B cell (primary cell): ENCODE data around the gene RNF212B. TPM values are rescaled to one million over a fixed set of nuclear protein-coding genes. Genes with fewer than 3 reads are reported as not detected.
A peak's percentile ranks its signal among the peaks of the same experiment; 100 is the strongest.

Experiments used
- ATAC-seq: fragments of 200-7000 bp; cut with Tn5 transposase; one replicate; pipeline ENCODE4 v1.10.0; 2021; ENCODE audit warnings: low read depth, mild to moderate bottlenecking, moderate number of reproducible peaks, moderate library complexity
- CTCF ChIA-PET: fragments of 350-600 bp; sonication (Branson Sonifier 250); formaldehyde crosslinking; loops from one replicate; lab custom pipeline; 2021; ENCODE audit warnings: antibody characterized with exemption, inconsistent platforms; lab: Charles Lee
- POLR2A ChIA-PET: fragments of 350-600 bp; sonication (Branson Sonifier 250); formaldehyde crosslinking; loops from one replicate; lab custom pipeline; 2021; ENCODE audit warnings: antibody characterized with exemption; lab: Charles Lee
- DNase-seq: peaks from one replicate; pipeline ENCODE4 v3.0.0; 2013
- H2AFZ ChIP-seq: 2 replicates; pipeline ENCODE4 v1.6.1; 2012; ENCODE audit warnings: mild to moderate bottlenecking, low read depth, low read length; ENCODE audit not compliant: insufficient read depth, poor library complexity, severe bottlenecking
- H3K27ac ChIP-seq, 2 donors: 1 replicate in 1 of 2; 2 replicates in 1 of 2; pipeline ENCODE4 v1.5.1; 2012 to 2013; ENCODE audit warnings: low read length in 2 of 2, mild to moderate bottlenecking in 2 of 2, moderate library complexity in 1 of 2
- H3K27me3 ChIP-seq, 4 experiments: fragments of 200-600 bp in 1 of 4; sonication (generic) in 1 of 4; replicated peaks in 1 of 4; 1 replicate in 2 of 4; 2 replicates in 2 of 4; pipeline versions ENCODE4 v1.6.1 to v1.7.0; 2013 to 2016; ENCODE audit warnings: low read length in 3 of 4, mild to moderate bottlenecking in 2 of 4, mixed read lengths in 1 of 4, moderate library complexity in 1 of 4; ENCODE audit not compliant: insufficient read depth in 4 of 4, control insufficient read depth in 3 of 4; ENCODE audit errors: control extremely low read depth in 1 of 4
- H3K36me3 ChIP-seq, 2 experiments: replicated peaks in 1 of 2; 1 replicate in 1 of 2; 2 replicates in 1 of 2; pipeline versions ENCODE4 v1.6.1 to v1.7.1; 2013; ENCODE audit warnings: low read length in 1 of 2; ENCODE audit not compliant: insufficient read depth in 2 of 2, control insufficient read depth in 1 of 2; ENCODE audit errors: control extremely low read depth in 1 of 2, extremely low read depth in 1 of 2
- H3K4me1 ChIP-seq, 2 donors: fragments of 200-600 bp in 1 of 2; sonication (generic) in 1 of 2; 1 replicate in 1 of 2; 2 replicates in 1 of 2; pipeline versions ENCODE4 v1.5.1 to v1.6.1; 2013 to 2017; ENCODE audit warnings: low read length in 2 of 2; ENCODE audit not compliant: control insufficient read depth in 2 of 2, insufficient read depth in 2 of 2
- H3K4me2 ChIP-seq: replicated peaks from 2 replicates; pipeline ENCODE3; 2012; ENCODE audit warnings: mild to moderate bottlenecking, low read depth, low read length; ENCODE audit not compliant: poor library complexity, severe bottlenecking
- H3K4me3 ChIP-seq, 5 experiments: fragments of 200-600 bp in 1 of 5; sonication (generic) in 1 of 5; 1 replicate in 3 of 5; 2 replicates in 2 of 5; pipeline versions ENCODE4 v1.5.1 to v1.7.0; 2011 to 2016; ENCODE audit warnings: low read length in 4 of 5, mild to moderate bottlenecking in 4 of 5, low read depth in 2 of 5, control low read depth in 1 of 5, moderate library complexity in 1 of 5; ENCODE audit not compliant: insufficient read depth in 1 of 5; ENCODE audit errors: control extremely low read depth in 1 of 5, extremely low read depth in 1 of 5
- H3K79me2 ChIP-seq: fragments of 200-600 bp; sonication (generic); one replicate; pipeline ENCODE4 v1.6.0; 2016; ENCODE audit warnings: low read length; ENCODE audit not compliant: control insufficient read depth, insufficient read depth
- H3K9ac ChIP-seq: fragments of 200-600 bp; sonication (generic); 2 replicates; pipeline ENCODE4 v1.6.1; 2017; ENCODE audit warnings: mild to moderate bottlenecking, low read length, moderate library complexity
- H3K9me3 ChIP-seq, 3 donors: one replicate each; pipeline versions ENCODE4 v1.6.1 to v1.7.1; 2013; ENCODE audit warnings: low read length in 2 of 3; ENCODE audit not compliant: control insufficient read depth in 2 of 3, insufficient read depth in 1 of 3; ENCODE audit errors: control extremely low read depth in 1 of 3
- H4K20me1 ChIP-seq: 2 replicates; pipeline ENCODE4 v1.6.0; 2012; ENCODE audit warnings: mild to moderate bottlenecking, low read length; ENCODE audit not compliant: insufficient read depth, control insufficient read depth, poor library complexity, severe bottlenecking
- H3K27ac Mint-ChIP-seq: one replicate; pipeline ENCODE4 v1.8.0; 2021; ENCODE audit warnings: mixed read lengths
- H3K27me3 Mint-ChIP-seq: one replicate; pipeline ENCODE4 v1.8.0; 2021; ENCODE audit warnings: mixed read lengths
- H3K4me1 Mint-ChIP-seq: one replicate; pipeline ENCODE4 v1.8.0; 2021; ENCODE audit warnings: mixed read lengths
- H3K4me3 Mint-ChIP-seq: one replicate; pipeline ENCODE4 v1.8.0; 2021; ENCODE audit warnings: mixed read lengths
- H3K9me3 Mint-ChIP-seq: one replicate; pipeline ENCODE4 v1.8.0; 2022; ENCODE audit warnings: mixed read lengths; ENCODE audit not compliant: insufficient read depth
- CTCF ChIP-seq: fragments of 200-600 bp; IDR thresholded peaks from one replicate; pipeline ENCODE4 v1.8.0; 2022; ENCODE audit warnings: antibody characterized with exemption, mild to moderate bottlenecking
- EZH2 ChIP-seq: IDR thresholded peaks from 2 replicates; pipeline ENCODE4 v1.6.1; 2012; ENCODE audit warnings: borderline replicate concordance, low read depth, mild to moderate bottlenecking, moderate library complexity, low read length; ENCODE audit not compliant: insufficient read depth, poor library complexity, severe bottlenecking
- WGBS: methylation state at CpG from one replicate; pipeline ENCODE4 v1.1.5; 2013; ENCODE audit warnings: missing lambda C conversion rate; ENCODE audit not compliant: insufficient coverage; 5-methylcytosine and 5-hydroxymethylcytosine counted together
- intact Hi-C: fragments of 100-400 bp; cut with micrococcal nuclease; formaldehyde crosslinking; loops from one replicate; pipeline ENCODE4 v1.10.0; 2022
- polyA plus RNA-seq: library from polyadenylated mRNA; depleted of rRNA; stranded (reverse); fragments of >200 nt; gene quantifications from 2 replicates; pipeline ENCODE4 v1.2.3, GENCODE V29; 2012
- total RNA-seq, 2 donors: library from RNA; stranded (reverse); fragments of 120-200 nt in 1 of 2; gene quantifications; 1 replicate in 1 of 2; 2 replicates in 1 of 2; pipeline versions ENCODE4 v1.2.3 to v1.2.4, GENCODE V29; 2013 to 2022

The RNF212B gene
- total and polyA plus RNA-seq, 2 donors (not counting 1 experiment from before 2014, with no cell fraction given) = not detected

- Histone ChIP-seq H3K4me3 (peak overlapping the region; percentile 44 to 81 (median 62)), H4K20me1 (peaks cover 13% of the 10 kb centered on the region), H3K27me3 (no peaks in the 10 kb centered on the region), H3K4me1 (peaks cover 21 to 24% of the 10 kb centered on the region in 2 donors), H3K9ac (peak overlapping the region; percentile 81), H3K9me3 (no peaks in the 10 kb centered on the region), H2AFZ (peak overlapping the region; percentile 87), H3K27ac (peak overlapping the region; percentile 91 to 99), H3K79me2 (peaks cover 15% of the 10 kb centered on the region), H3K4me2 (peak overlapping the region; percentile 83), H3K36me3 (peaks cover 7 to 24% of the 10 kb centered on the region in 2 experiments)
- ATAC-seq (no peak), DNase-seq (no peak)
- POLR2A ChIA-PET = interaction anchor here (0.5 to 4.4 kb wide), 7 partner anchors 13 to 1266 kb away, joined by 3 to 84 read pairs (median 4); partner anchors contain the start of genes ACIN1, BCL2L2, C14orf119 and PPP1R3E
- H3K27me3 Mint-ChIP-seq = no peaks in the 10 kb centered on the region
- intact Hi-C loops = loop anchor here (2.0 kb wide), 4 partner anchors 231 to 1123 kb away; partner anchors contain the start of genes PSMB5, SDR39U1 and ZFHX2
- CTCF ChIA-PET = interaction anchor here (0.9 to 6.7 kb wide), 8 partner anchors 9 to 1112 kb away, joined by 3 to 56 read pairs (median 8); partner anchors contain the start of genes BCL2L2 and PPP1R3E
- peaks cover 33% of the 10 kb centered on the region for H3K4me1 Mint-ChIP-seq
- H3K4me3 Mint-ChIP-seq = peak overlapping the region; percentile 93
- TF ChIP-seq EZH2 (no peak), CTCF (no peak)
- peak overlapping the region; percentile 99 for H3K27ac Mint-ChIP-seq
- WGBS = 82% methylated on average over 8 of the region's 17 CpGs
- H3K9me3 Mint-ChIP-seq = no peaks in the 10 kb centered on the region
Observed at GRCh38 chr14:23319746-23320583, 82.2 kb downstream of the RNF212B start.
